ENCODE data around the gene TMEM239. TPM values are rescaled to one million over a fixed set of nuclear protein-coding genes. Genes with fewer than 3 reads are reported as not detected.
A peak's percentile ranks its signal among the peaks of the same experiment; 100 is the strongest.
"Not testable (repeated sequence)": the region's sequence is repeated elsewhere in the genome, so short reads cannot be mapped to it uniquely, and the experiment has no call there.

TMEM239 gene
- total RNA-seq (2014; rRNA removed; shearing (Covaris generic)), result not detected in 2 replicates

- H3K4me3 ChIP-seq, result no peak within 1 kb of the TSS
- peak within 1 kb of the TSS; percentile 23; the same call in 1 of the 2 replicates for H3K27ac ChIP-seq
- H3K27me3 ChIP-seq (replicated peaks), result no peaks in the 10 kb centered on the region
- H3K4me1 ChIP-seq (replicated peaks), result peaks cover 22% of the 10 kb centered on the region
- 0 out of 2 replicates have a peak, but pooled peaks cover 7% of the 10 kb centered on the region for H3K9me3 ChIP-seq (replicated peaks)
- no peaks in the 10 kb centered on the region for H3K36me3 ChIP-seq
- peak in 1 of 2 experiments; percentile 36 for DNase-seq (ENCODE audit: low read depth in 1 of 2, low spot score in 2 of 2)
These were observed at the start of gene TMEM239 for GRCh38 chr20:2816030-2816582. TSS of gene TMEM239 (plus strand) at chr20:2816364. CDS start at chr20:2816555, 191 bp downstream.

- Histone ChIP-seq H3K27me3 (replicated peaks) (0 out of 2 replicates have a peak, but pooled peaks cover 7% of the 10 kb centered on the region), H3K4me3 (no peak overlapping the region), H3K36me3 (no peaks in the 10 kb centered on the region), H3K27ac (no peak overlapping the region), H3K4me1 (replicated peaks) (peaks cover 12% of the 10 kb centered on the region; the same call in 1 of the 2 replicates), H3K9me3 (replicated peaks) (no peaks in the 10 kb centered on the region)
- no peak for DNase-seq (ENCODE audit: low read depth in 1 of 2, low spot score in 2 of 2)
These were observed 48.2 kb upstream of the TMEM239 start for GRCh38 chr20:2767768-2768631.

GRCh38 chr20:2768632-2769015 lies 47.5 kb upstream of the TMEM239 start:
- H3K9me3 ChIP-seq (replicated peaks), result no peaks in the 10 kb centered on the region
- DNase-seq (ENCODE audit: low read depth in 1 of 2, low spot score in 2 of 2), result no peak
- 0 out of 2 replicates have a peak, but pooled peaks cover 7% of the 10 kb centered on the region for H3K27me3 ChIP-seq (replicated peaks)
- H3K4me3 ChIP-seq, result no peak overlapping the region
- H3K27ac ChIP-seq, result no peak overlapping the region
- no peaks in the 10 kb centered on the region for H3K36me3 ChIP-seq
- H3K4me1 ChIP-seq (replicated peaks), result peaks cover 12% of the 10 kb centered on the region; the same call in 1 of the 2 replicates

- peaks cover 12% of the 10 kb centered on the region; the same call in 1 of the 2 replicates for H3K4me1 ChIP-seq (replicated peaks)
- H3K36me3 ChIP-seq; H3K27me3 ChIP-seq (replicated peaks); H3K9me3 ChIP-seq (replicated peaks); DNase-seq (ENCODE audit: low read depth in 1 of 2, low spot score in 2 of 2); H3K27ac ChIP-seq; H3K4me3 ChIP-seq: not testable (repeated sequence)
These were observed 46.1 kb upstream of the TMEM239 start for GRCh38 chr20:2770091-2770490.

GRCh38 chr20:2771631-2772080 lies 44.5 kb upstream of the TMEM239 start:
- Histone ChIP-seq H3K36me3 (no peaks in the 10 kb centered on the region), H3K9me3 (replicated peaks) (no peaks in the 10 kb centered on the region), H3K4me1 (replicated peaks) (peaks cover 12% of the 10 kb centered on the region; the same call in 1 of the 2 replicates), H3K4me3 (no peak overlapping the region), H3K27me3 (replicated peaks) (0 out of 2 replicates have a peak, but pooled peaks cover under 1% of the 10 kb centered on the region), H3K27ac (no peak overlapping the region)
- no peak for DNase-seq (ENCODE audit: low read depth in 1 of 2, low spot score in 2 of 2)

GRCh38 chr20:2773812-2774211 lies 42.4 kb upstream of the TMEM239 start:
- Histone ChIP-seq H3K27ac (no peak overlapping the region), H3K27me3 (replicated peaks) (no peaks in the 10 kb centered on the region), H3K4me1 (replicated peaks) (peaks cover 12% of the 10 kb centered on the region; the same call in 1 of the 2 replicates), H3K9me3 (replicated peaks) (no peaks in the 10 kb centered on the region), H3K36me3 (no peaks in the 10 kb centered on the region), H3K4me3 (no peak overlapping the region)
- no peak for DNase-seq (ENCODE audit: low read depth in 1 of 2, low spot score in 2 of 2)

- H3K9me3 ChIP-seq (replicated peaks), result no peaks in the 10 kb centered on the region
- peaks cover 12% of the 10 kb centered on the region; the same call in 1 of the 2 replicates for H3K4me1 ChIP-seq (replicated peaks)
- no peak overlapping the region for H3K27ac ChIP-seq
- H3K4me3 ChIP-seq, result no peak overlapping the region
- no peaks in the 10 kb centered on the region for H3K27me3 ChIP-seq (replicated peaks)
- H3K36me3 ChIP-seq, result no peaks in the 10 kb centered on the region
- no peak for DNase-seq (ENCODE audit: low read depth in 1 of 2, low spot score in 2 of 2)
These were observed 41.0 kb upstream of the TMEM239 start for GRCh38 chr20:2775139-2775538.

- Histone ChIP-seq H3K27ac (no peak overlapping the region), H3K9me3 (replicated peaks) (no peaks in the 10 kb centered on the region), H3K4me1 (replicated peaks) (no peaks in the 10 kb centered on the region), H3K36me3 (no peaks in the 10 kb centered on the region), H3K4me3 (no peak overlapping the region), H3K27me3 (replicated peaks) (0 out of 2 replicates have a peak, but pooled peaks cover 9% of the 10 kb centered on the region)
- DNase-seq (ENCODE audit: low read depth in 1 of 2, low spot score in 2 of 2), result no peak
These were observed 37.4 kb upstream of the TMEM239 start for GRCh38 chr20:2778602-2779321.

GRCh38 chr20:2780948-2781347 lies 35.2 kb upstream of the TMEM239 start:
- Histone ChIP-seq H3K4me1 (replicated peaks) (no peaks in the 10 kb centered on the region; the same call in 1 of the 2 replicates), H3K27ac (no peak overlapping the region), H3K27me3 (replicated peaks) (peaks cover 13% of the 10 kb centered on the region; the same call in 1 of the 2 replicates), H3K4me3 (no peak overlapping the region), H3K9me3 (replicated peaks) (no peaks in the 10 kb centered on the region), H3K36me3 (no peaks in the 10 kb centered on the region)
- no peak for DNase-seq (ENCODE audit: low read depth in 1 of 2, low spot score in 2 of 2)

GRCh38 chr20:2783908-2784566 lies 32.1 kb upstream of the TMEM239 start:
- no peak for DNase-seq (ENCODE audit: low read depth in 1 of 2, low spot score in 2 of 2)
- Histone ChIP-seq H3K27ac (no peak overlapping the region), H3K4me1 (replicated peaks) (no peaks in the 10 kb centered on the region; the same call in 1 of the 2 replicates), H3K27me3 (replicated peaks) (peaks cover 14% of the 10 kb centered on the region; the same call in 1 of the 2 replicates), H3K4me3 (no peak overlapping the region), H3K9me3 (replicated peaks) (no peaks in the 10 kb centered on the region), H3K36me3 (no peaks in the 10 kb centered on the region)

GRCh38 chr20:2793471-2793870 lies 22.7 kb upstream of the TMEM239 start:
- Histone ChIP-seq H3K36me3 (no peaks in the 10 kb centered on the region), H3K4me3 (no peak overlapping the region), H3K27ac (no peak overlapping the region), H3K4me1 (replicated peaks) (no peaks in the 10 kb centered on the region), H3K27me3 (replicated peaks) (peaks cover 10% of the 10 kb centered on the region), H3K9me3 (replicated peaks) (no peaks in the 10 kb centered on the region)
- no peak for DNase-seq (ENCODE audit: low read depth in 1 of 2, low spot score in 2 of 2)

- Histone ChIP-seq H3K36me3 (no peaks in the 10 kb centered on the region), H3K4me3 (no peak overlapping the region), H3K4me1 (replicated peaks) (no peaks in the 10 kb centered on the region), H3K27ac (no peak overlapping the region), H3K9me3 (replicated peaks) (no peaks in the 10 kb centered on the region), H3K27me3 (replicated peaks) (peaks cover 13% of the 10 kb centered on the region)
- DNase-seq (ENCODE audit: low read depth in 1 of 2, low spot score in 2 of 2), result no peak
These were observed 21.9 kb upstream of the TMEM239 start for GRCh38 chr20:2794202-2794748.

All from SJSA1 (cell line).